GM21360 (cell line): Measurements from ENCODE around the gene SCARF1.
A peak's percentile ranks its signal among the peaks of the same experiment; 100 is the strongest.

Source experiments
- ATAC-seq: cut with Tn5 transposase; IDR thresholded peaks from one replicate; pipeline ENCODE4 v1.9.1; 2021; ENCODE audit warnings: mild to moderate bottlenecking, moderate library complexity; ENCODE audit not compliant: unreplicated experiment

The SCARF1 gene

GRCh38 chr17:1605681-1606351, 39.7 kb downstream of the SCARF1 start:
- no peak for ATAC-seq

- ATAC-seq: no peak
Measured at GRCh38 chr17:1604831-1605528, 40.6 kb downstream of the SCARF1 start.

- no peak for ATAC-seq
Measured at GRCh38 chr17:1601571-1601970, 44.0 kb downstream of the SCARF1 start.

GRCh38 chr17:1598399-1599095, 47.0 kb downstream of the SCARF1 start:
- no peak for ATAC-seq

- ATAC-seq: no peak
Measured at GRCh38 chr17:1597861-1598342, 47.6 kb downstream of the SCARF1 start.

GRCh38 chr17:1593630-1593931, 52.0 kb downstream of the SCARF1 start:
- ATAC-seq: no peak

GRCh38 chr17:1592751-1593629, 52.5 kb downstream of the SCARF1 start:
- peak; percentile 52 for ATAC-seq

- no peak for ATAC-seq
Measured at GRCh38 chr17:1591474-1592090, 54.0 kb downstream of the SCARF1 start.

GRCh38 chr17:1590747-1591473, 54.6 kb downstream of the SCARF1 start:
- ATAC-seq: no peak

- no peak for ATAC-seq
Measured at GRCh38 chr17:1590029-1590746, 55.3 kb downstream of the SCARF1 start.

GRCh38 chr17:1588821-1589585, 56.5 kb downstream of the SCARF1 start:
- no peak for ATAC-seq

GRCh38 chr17:1584167-1584566, 61.4 kb downstream of the SCARF1 start:
- ATAC-seq: no peak
